Gastroesophageal sphincter (tissue), 4 donors: ENCODE measurements around the gene ILDR1. TPM values are rescaled to one million over a fixed set of nuclear protein-coding genes. Genes with fewer than 3 reads are reported as not detected.
"Not testable (repeated sequence)": the region's sequence is repeated elsewhere in the genome, so short reads cannot be mapped to it uniquely, and the experiment has no call there.

Experiments
- ATAC-seq: fragments of 150-250 bp; one replicate; pipeline ENCODE4 v1.9.1; 2016; ENCODE audit warnings: mild to moderate bottlenecking, moderate library complexity
- H3K27ac ChIP-seq, 4 donors: fragments of 200-600 bp; sonication (generic) in 3 of 4; 1 replicate in 3 of 4; 2 replicates in 1 of 4; pipeline ENCODE4 v1.5.1; 2016 to 2019
- H3K27me3 ChIP-seq: fragments of 200-600 bp; sonication (generic); one replicate; pipeline ENCODE4 v1.5.1; 2019
- H3K36me3 ChIP-seq, 2 donors: fragments of 200-600 bp; sonication (generic); one replicate each; pipeline ENCODE4 v1.5.1; 2019; ENCODE audit warnings: control low read depth in 1 of 2
- H3K4me1 ChIP-seq, 3 donors: fragments of 200-600 bp; sonication (generic); 1 replicate in 2 of 3; 2 replicates in 1 of 3; pipeline ENCODE4 v1.5.1; 2016 to 2019; ENCODE audit warnings: control low read depth in 2 of 3
- H3K4me3 ChIP-seq, 2 donors: fragments of 200-600 bp; sonication (generic); one replicate each; pipeline ENCODE4 v1.5.1; 2019; ENCODE audit warnings: mild to moderate bottlenecking in 1 of 2, moderate library complexity in 1 of 2
- H3K9me3 ChIP-seq, 3 donors: fragments of 200-600 bp; sonication (generic); one replicate each; pipeline ENCODE4 v1.5.1; 2017 to 2019; ENCODE audit warnings: control low read depth in 2 of 3
- CTCF ChIP-seq, 4 experiments: fragments of 200-600 bp in 2 of 4; fragments of 450-650 bp in 2 of 4; sonication (generic) in 1 of 4; IDR thresholded peaks; one replicate each; pipeline ENCODE4 v1.5.1; 2017 to 2019; ENCODE audit warnings: antibody characterized with exemption in 4 of 4, mild to moderate bottlenecking in 2 of 4, moderate library complexity in 2 of 4
- EP300 ChIP-seq: sonication (generic); formaldehyde crosslinking; IDR thresholded peaks from one replicate; pipeline ENCODE4 v1.6.1; 2017; ENCODE audit warnings: antibody characterized with exemption, mild to moderate bottlenecking
- POLR2A ChIP-seq, 2 donors: fragments of 450-650 bp; IDR thresholded peaks; one replicate each; pipeline ENCODE4 v1.6.1; 2017; ENCODE audit warnings: antibody characterized with exemption in 2 of 2, mild to moderate bottlenecking in 2 of 2, moderate library complexity in 1 of 2
- POLR2AphosphoS5 ChIP-seq: sonication (generic); formaldehyde crosslinking; IDR thresholded peaks from one replicate; pipeline ENCODE4 v1.6.1; 2017; ENCODE audit warnings: antibody characterized with exemption
- whole genome bisulfite sequencing, 2 donors: methylation state at CpG; one replicate each; pipeline ENCODE4 v1.1.5; 2018; ENCODE audit warnings: low coverage in 1 of 2; 5-methylcytosine and 5-hydroxymethylcytosine counted together
- total RNA-seq, 4 donors: library from RNA; depleted of rRNA; stranded (reverse); fragments of >200 nt; gene quantifications; one replicate each; pipeline ENCODE4 v1.1.0, GENCODE V29; 2016

ILDR1 gene
- total RNA-seq, 4 donors from 2014 or later: 0.74 TPM; not detected in 3

- H3K4me3 ChIP-seq: peak within 1 kb of the TSS in 1 of 2 donors; percentile 19
- no peak for ATAC-seq
These were observed 33.2 kb upstream of the ILDR1 start, which contains the start of gene CD86 for GRCh38 chr3:122055215-122055614. TSS of gene CD86 (plus strand) at chr3:122055362. CDS start at chr3:122055490, 128 bp downstream.

GRCh38 chr3:122052968-122053367, 30.9 kb upstream of the ILDR1 start:
- no peaks in the 10 kb centered on the region for H3K4me1 ChIP-seq
- H3K9me3 ChIP-seq: no peaks in the 10 kb centered on the region
- H3K4me3 ChIP-seq: no peak overlapping the region
- no peaks in the 10 kb centered on the region for H3K27me3 ChIP-seq
- no peak overlapping the region for H3K27ac ChIP-seq
- WGBS, 2 donors: 70 to 77% methylated on average over 3 of the region's 3 CpGs
- no peak for ATAC-seq
- TF ChIP-seq POLR2AphosphoS5 (no peak), EP300 (no peak)
- no peaks in the 10 kb centered on the region for H3K36me3 ChIP-seq

More at GRCh38 chr3:122055215-122055614, 33.2 kb upstream of the ILDR1 start, which contains the start of gene CD86:
- WGBS, 2 donors: 27 to 42% methylated on average over 3 of the region's 3 CpGs
- TF ChIP-seq POLR2A (IDR thresholded peaks at IDR 0.05) (peak in 1 of 2 donors; percentile 25), CTCF (IDR thresholded peaks at IDR 0.05) (no peak)
- Histone ChIP-seq H3K4me1 (no peaks in the 10 kb centered on the region), H3K36me3 (no peaks in the 10 kb centered on the region), H3K9me3 (no peaks in the 10 kb centered on the region), H3K27me3 (no peaks in the 10 kb centered on the region), H3K27ac (no peak within 1 kb of the TSS)

- not testable (repeated sequence) for H3K36me3 ChIP-seq, H3K27me3 ChIP-seq, ATAC-seq, H3K9me3 ChIP-seq, H3K27ac ChIP-seq, H3K4me3 ChIP-seq, H3K4me1 ChIP-seq
- WGBS, 2 donors: no CpG with 5 or more reads among the region's 11 CpGs
These were observed 25.7 kb upstream of the ILDR1 start for GRCh38 chr3:122047773-122048172.

GRCh38 chr3:122047296-122047695, 25.2 kb upstream of the ILDR1 start:
- not testable (repeated sequence) for H3K36me3 ChIP-seq, H3K9me3 ChIP-seq
- no CpG with 5 or more reads among the region's 16 CpGs for WGBS, 2 donors

GRCh38 chr3:122033023-122033422, 11.0 kb upstream of the ILDR1 start:
- no peak overlapping the region for H3K27ac ChIP-seq
- no peak for ATAC-seq
- TF ChIP-seq EP300: no peak
- no peak for TF ChIP-seq POLR2AphosphoS5
- TF ChIP-seq POLR2A (IDR thresholded peaks at IDR 0.05): no peak
- no peak for TF ChIP-seq CTCF (IDR thresholded peaks at IDR 0.05)
- no peaks in the 10 kb centered on the region for H3K4me1 ChIP-seq
- 54 to 80% methylated on average over 1 of the region's 1 CpG for WGBS, 2 donors
- H3K4me3 ChIP-seq: no peak overlapping the region
- peaks cover 0 to 10% (median 0%) of the 10 kb centered on the region in 3 donors for H3K9me3 ChIP-seq
- no peaks in the 10 kb centered on the region for H3K27me3 ChIP-seq
- no peaks in the 10 kb centered on the region for H3K36me3 ChIP-seq

More at GRCh38 chr3:122047296-122047695, 25.2 kb upstream of the ILDR1 start:
- not testable (repeated sequence) for ATAC-seq, H3K27ac ChIP-seq, H3K27me3 ChIP-seq, H3K4me1 ChIP-seq, H3K4me3 ChIP-seq

- no peak overlapping the region for H3K4me3 ChIP-seq
- H3K9me3 ChIP-seq: peaks cover 0 to 10% (median 0%) of the 10 kb centered on the region in 3 donors
- no peaks in the 10 kb centered on the region for H3K27me3 ChIP-seq
- no peak for ATAC-seq
- H3K4me1 ChIP-seq: no peaks in the 10 kb centered on the region
- TF ChIP-seq CTCF (IDR thresholded peaks at IDR 0.05) (no peak), EP300 (no peak), POLR2AphosphoS5 (no peak), POLR2A (IDR thresholded peaks at IDR 0.05) (no peak)
- no peaks in the 10 kb centered on the region for H3K36me3 ChIP-seq
- H3K27ac ChIP-seq: no peak overlapping the region
- 71 to 100% methylated on average over 1 of the region's 1 CpG for WGBS, 2 donors
These were observed 10.5 kb upstream of the ILDR1 start for GRCh38 chr3:122032531-122032930.

GRCh38 chr3:122031123-122031468, 9.0 kb upstream of the ILDR1 start:
- Histone ChIP-seq H3K27me3 (no peaks in the 10 kb centered on the region), H3K4me1 (no peaks in the 10 kb centered on the region), H3K4me3 (no peak overlapping the region), H3K27ac (no peak overlapping the region), H3K36me3 (no peaks in the 10 kb centered on the region), H3K9me3 (no peaks in the 10 kb centered on the region)
- 67 to 80% methylated on average over 1 of the region's 1 CpG for WGBS, 2 donors
- ATAC-seq: no peak
- TF ChIP-seq POLR2AphosphoS5 (no peak), EP300 (no peak), CTCF (IDR thresholded peaks at IDR 0.05) (no peak), POLR2A (IDR thresholded peaks at IDR 0.05) (no peak)
